ENCODE measurements around the gene SLC7A14.
"Not testable (repeated sequence)": the region's sequence is repeated elsewhere in the genome, so short reads cannot be mapped to it uniquely, and the experiment has no call there.

Gene SLC7A14

GRCh38 chr3:170594528-170594927, 8.7 kb upstream of the SLC7A14 start:
- DNase-seq (ENCODE audit: low read depth in 2 of 2) = no peak

- DNase-seq (ENCODE audit: low read depth in 2 of 2) = no peak
Observed at GRCh38 chr3:170593634-170594033, 7.8 kb upstream of the SLC7A14 start.

GRCh38 chr3:170589113-170589512, 3.2 kb upstream of the SLC7A14 start:
- DNase-seq (ENCODE audit: low read depth in 2 of 2) = no peak

GRCh38 chr3:170585008-170585936, 603 bp downstream of the SLC7A14 start:
- DNase-seq (ENCODE audit: low read depth in 2 of 2) = no peak

GRCh38 chr3:170584585-170585007, 1.3 kb downstream of the SLC7A14 start:
- DNase-seq (ENCODE audit: low read depth in 2 of 2) = no peak

GRCh38 chr3:170579646-170580045, 6.2 kb downstream of the SLC7A14 start:
- no peak for DNase-seq (ENCODE audit: low read depth in 2 of 2)

- no peak for DNase-seq (ENCODE audit: low read depth in 2 of 2)
Observed at GRCh38 chr3:170572665-170573253, 13.1 kb downstream of the SLC7A14 start.

- DNase-seq (ENCODE audit: low read depth in 2 of 2) = not testable (repeated sequence)
Observed at GRCh38 chr3:170567598-170567997, 18.3 kb downstream of the SLC7A14 start.

GRCh38 chr3:170566413-170566812, 19.5 kb downstream of the SLC7A14 start:
- no peak for DNase-seq (ENCODE audit: low read depth in 2 of 2)

- no peak for DNase-seq (ENCODE audit: low read depth in 2 of 2)
Observed at GRCh38 chr3:170565495-170565894, 20.4 kb downstream of the SLC7A14 start.

- DNase-seq (ENCODE audit: low read depth in 2 of 2) = no peak
Observed at GRCh38 chr3:170564664-170565063, 21.2 kb downstream of the SLC7A14 start.

GRCh38 chr3:170563712-170564423, 22.0 kb downstream of the SLC7A14 start:
- DNase-seq (ENCODE audit: low read depth in 2 of 2) = no peak

- no peak for DNase-seq (ENCODE audit: low read depth in 2 of 2)
Observed at GRCh38 chr3:170562080-170562479, 23.8 kb downstream of the SLC7A14 start.

GRCh38 chr3:170560717-170561382, 25.0 kb downstream of the SLC7A14 start:
- no peak for DNase-seq (ENCODE audit: low read depth in 2 of 2)

GRCh38 chr3:170560296-170560695, 25.6 kb downstream of the SLC7A14 start:
- no peak for DNase-seq (ENCODE audit: low read depth in 2 of 2)

GRCh38 chr3:170558427-170558826, 27.4 kb downstream of the SLC7A14 start:
- DNase-seq (ENCODE audit: low read depth in 2 of 2) = no peak

- no peak for DNase-seq (ENCODE audit: low read depth in 2 of 2)
Observed at GRCh38 chr3:170555329-170555728, 30.5 kb downstream of the SLC7A14 start.

GRCh38 chr3:170553788-170554757, 31.8 kb downstream of the SLC7A14 start:
- no peak for DNase-seq (ENCODE audit: low read depth in 2 of 2)

GRCh38 chr3:170551252-170551651, 34.6 kb downstream of the SLC7A14 start:
- no peak for DNase-seq (ENCODE audit: low read depth in 2 of 2)

GRCh38 chr3:170542704-170543103, 43.2 kb downstream of the SLC7A14 start:
- no peak for DNase-seq (ENCODE audit: low read depth in 2 of 2)

- no peak for DNase-seq (ENCODE audit: low read depth in 2 of 2)
Observed at GRCh38 chr3:170539897-170540296, 46.0 kb downstream of the SLC7A14 start.

Measured in stimulated activated CD8-positive, alpha-beta memory T cell treated with anti-CD3 and anti-CD28 coated beads, Interleukin-15, amount 100 ng/mL, for 4 hours (primary cell).